GM12874 (cell line): ENCODE measurements around the gene NFATC4.

Source experiments
- TF ChIP-seq, protein P1 (sequence below): IDR thresholded peaks from 2 replicates; pipeline ENCODE4 v1.5.1; 2011; ENCODE audit warnings: low read depth, mild to moderate bottlenecking, control low read depth, low read length, moderate library complexity; ENCODE audit not compliant: insufficient read depth

NFATC4 gene

DNA sequence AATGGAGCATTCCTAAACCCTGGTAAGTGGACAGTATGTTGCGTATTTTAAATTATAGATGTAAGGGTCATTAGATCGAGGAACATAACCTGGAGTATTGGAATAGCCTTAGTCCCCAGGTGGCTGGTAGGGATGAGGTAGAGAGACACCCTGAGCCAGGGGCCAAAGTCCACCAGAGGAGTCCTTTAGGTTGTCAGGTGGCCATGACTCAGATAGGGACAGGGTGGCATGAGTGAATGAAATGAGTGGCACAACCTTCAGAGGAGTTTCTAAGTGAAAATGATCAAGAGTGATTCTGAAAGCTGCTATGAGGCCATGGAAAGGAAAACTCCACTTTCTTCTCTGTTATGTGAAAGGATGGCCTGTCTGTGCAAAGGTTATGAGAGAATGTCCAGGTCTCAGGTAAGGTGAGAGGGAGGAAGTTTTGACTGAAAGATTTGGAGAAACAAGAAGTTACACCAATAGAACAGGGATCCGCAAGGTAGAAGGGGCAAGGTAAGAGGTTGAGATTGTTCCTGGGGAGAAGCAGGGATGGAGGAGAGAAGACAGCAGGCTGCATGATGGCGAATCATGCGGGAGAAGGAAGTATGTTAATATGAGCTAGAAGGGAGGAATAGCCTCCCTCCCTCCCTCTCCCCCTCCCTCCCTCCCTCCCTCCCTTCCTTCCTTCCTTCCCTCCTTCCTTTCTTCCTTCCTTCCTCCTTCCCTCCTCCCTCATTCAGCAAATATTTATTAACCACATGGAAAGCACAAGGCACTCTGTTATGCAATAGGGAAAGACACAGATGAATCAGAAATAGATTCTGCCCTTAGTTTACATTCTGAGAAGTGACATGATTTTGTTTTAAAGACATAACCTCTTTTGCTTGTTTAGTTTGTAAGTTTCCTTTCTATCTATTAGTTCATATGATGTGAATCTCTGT, 14.2 kb upstream of the NFATC4 start:
- TF ChIP-seq, protein P1, sequence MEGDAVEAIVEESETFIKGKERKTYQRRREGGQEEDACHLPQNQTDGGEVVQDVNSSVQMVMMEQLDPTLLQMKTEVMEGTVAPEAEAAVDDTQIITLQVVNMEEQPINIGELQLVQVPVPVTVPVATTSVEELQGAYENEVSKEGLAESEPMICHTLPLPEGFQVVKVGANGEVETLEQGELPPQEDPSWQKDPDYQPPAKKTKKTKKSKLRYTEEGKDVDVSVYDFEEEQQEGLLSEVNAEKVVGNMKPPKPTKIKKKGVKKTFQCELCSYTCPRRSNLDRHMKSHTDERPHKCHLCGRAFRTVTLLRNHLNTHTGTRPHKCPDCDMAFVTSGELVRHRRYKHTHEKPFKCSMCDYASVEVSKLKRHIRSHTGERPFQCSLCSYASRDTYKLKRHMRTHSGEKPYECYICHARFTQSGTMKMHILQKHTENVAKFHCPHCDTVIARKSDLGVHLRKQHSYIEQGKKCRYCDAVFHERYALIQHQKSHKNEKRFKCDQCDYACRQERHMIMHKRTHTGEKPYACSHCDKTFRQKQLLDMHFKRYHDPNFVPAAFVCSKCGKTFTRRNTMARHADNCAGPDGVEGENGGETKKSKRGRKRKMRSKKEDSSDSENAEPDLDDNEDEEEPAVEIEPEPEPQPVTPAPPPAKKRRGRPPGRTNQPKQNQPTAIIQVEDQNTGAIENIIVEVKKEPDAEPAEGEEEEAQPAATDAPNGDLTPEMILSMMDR = no peak

GRCh38 chr14:24355009-24355408, 13.0 kb upstream of the NFATC4 start:
- TF ChIP-seq, protein P1 = no peak

- TF ChIP-seq, protein P1 = no peak
Observed at GRCh38 chr14:24356208-24356607, 11.8 kb upstream of the NFATC4 start.

DNA sequence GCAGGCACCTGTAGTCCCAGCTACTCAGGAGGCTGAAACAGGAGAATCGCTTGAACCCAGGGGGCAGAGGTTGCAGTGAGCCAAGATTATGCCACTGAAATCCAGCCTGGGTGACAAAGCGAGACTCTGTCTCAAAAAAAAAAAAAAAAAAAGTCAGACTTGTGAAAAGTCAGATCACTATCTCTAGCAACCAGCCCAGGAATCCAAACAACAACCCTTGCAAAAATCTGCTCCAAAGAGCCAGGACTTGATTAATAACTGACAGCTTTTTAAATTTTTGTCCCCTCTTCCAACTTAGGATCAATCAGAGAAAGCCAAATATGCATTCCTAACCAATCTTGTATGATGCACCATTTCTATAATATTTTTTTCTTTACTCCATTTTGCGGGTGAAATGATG, 7.7 kb upstream of the NFATC4 start:
- TF ChIP-seq, protein P1 = no peak

GRCh38 chr14:24361326-24361725, 6.7 kb upstream of the NFATC4 start:
- TF ChIP-seq, protein P1 = no peak

DNA sequence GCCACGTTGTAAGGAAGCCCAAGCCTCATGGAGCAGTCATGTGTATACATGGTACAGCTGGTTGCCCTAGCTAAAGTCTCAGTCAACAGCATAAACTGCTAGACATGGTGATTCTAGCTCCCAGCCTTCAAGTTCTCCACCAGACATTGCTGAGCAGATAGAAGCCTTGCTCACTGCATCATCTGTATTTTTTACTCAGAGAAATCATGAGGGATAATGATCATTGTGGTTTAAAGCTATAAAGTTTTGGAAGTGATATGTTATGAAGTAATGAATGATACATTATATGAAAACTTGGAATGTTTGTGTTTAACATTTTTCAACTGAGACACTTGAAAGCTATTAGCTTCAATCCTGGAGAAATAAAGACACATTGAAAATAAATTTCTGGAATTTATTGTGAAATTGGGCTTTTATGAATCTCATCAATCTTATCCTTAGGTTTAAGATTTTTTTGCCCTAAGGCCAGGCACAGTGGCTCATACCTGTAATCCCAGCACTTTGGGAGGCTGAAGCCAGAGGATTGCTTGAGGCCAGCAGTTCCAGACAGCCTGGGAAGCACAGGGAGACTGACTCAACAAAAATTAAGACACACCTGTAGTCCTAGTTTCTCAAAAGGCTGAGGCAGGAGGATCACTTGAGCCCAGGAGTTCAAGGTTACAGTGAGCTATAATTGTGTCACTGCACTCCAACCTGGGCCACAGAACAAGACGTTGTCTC, 5.6 kb upstream of the NFATC4 start:
- TF ChIP-seq, protein P1 = no peak

- TF ChIP-seq, protein P1 = no peak
Observed at GRCh38 chr14:24363401-24363800, 4.6 kb upstream of the NFATC4 start.
